ENCODE measurements around the gene PDE12. TPM values are rescaled to one million over a fixed set of nuclear protein-coding genes. Genes with fewer than 3 reads are reported as not detected.

The PDE12 gene, protein sequence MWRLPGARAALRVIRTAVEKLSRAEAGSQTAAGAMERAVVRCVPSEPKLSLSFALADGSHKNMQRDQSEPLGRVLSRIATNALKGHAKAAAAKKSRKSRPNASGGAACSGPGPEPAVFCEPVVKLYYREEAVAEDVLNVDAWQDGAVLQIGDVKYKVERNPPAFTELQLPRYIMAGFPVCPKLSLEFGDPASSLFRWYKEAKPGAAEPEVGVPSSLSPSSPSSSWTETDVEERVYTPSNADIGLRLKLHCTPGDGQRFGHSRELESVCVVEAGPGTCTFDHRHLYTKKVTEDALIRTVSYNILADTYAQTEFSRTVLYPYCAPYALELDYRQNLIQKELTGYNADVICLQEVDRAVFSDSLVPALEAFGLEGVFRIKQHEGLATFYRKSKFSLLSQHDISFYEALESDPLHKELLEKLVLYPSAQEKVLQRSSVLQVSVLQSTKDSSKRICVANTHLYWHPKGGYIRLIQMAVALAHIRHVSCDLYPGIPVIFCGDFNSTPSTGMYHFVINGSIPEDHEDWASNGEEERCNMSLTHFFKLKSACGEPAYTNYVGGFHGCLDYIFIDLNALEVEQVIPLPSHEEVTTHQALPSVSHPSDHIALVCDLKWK
- 10 to 100 TPM; 31.6 to 33.3 TPM for total RNA-seq
- polyA plus RNA-seq = 15.5 TPM

DNA sequence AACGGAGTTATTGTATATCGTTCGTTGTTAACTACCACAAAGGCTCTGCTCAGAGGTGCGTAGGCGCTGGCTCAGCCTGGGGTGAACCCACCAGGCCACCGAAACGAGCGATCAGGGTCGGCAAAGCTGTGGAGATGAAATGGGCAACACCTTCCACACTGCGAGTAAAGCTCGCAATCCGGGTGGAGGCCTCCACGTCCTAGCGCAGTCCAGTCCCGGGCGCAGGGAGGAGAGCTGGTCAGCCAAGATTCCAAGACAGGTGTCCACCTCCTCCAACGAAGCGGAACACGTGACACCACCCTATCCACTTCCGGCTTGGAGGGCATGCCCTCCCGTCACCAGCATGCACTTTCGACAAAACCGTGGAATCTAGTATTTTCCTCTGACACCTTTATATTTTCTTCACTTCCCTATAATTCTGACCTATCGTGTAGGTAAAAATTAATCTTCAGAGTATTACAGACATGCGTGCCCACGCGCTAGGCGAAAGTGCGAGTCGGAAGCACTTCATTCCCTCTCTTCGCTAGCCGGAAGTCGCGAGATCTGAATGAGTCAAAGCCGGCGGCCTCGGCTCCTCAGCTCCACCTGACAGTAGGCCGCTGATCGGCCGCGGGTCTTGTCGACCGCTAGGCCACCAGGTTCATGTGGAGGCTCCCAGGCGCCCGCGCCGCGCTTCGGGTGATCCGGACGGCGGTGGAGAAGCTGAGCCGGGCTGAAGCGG is at the start of gene PDE12:
PDE12 (plus strand) TSS at position 537 of the 721 bp plus-strand sequence; CDS start at position 643, 106 bp downstream.
- Mint-ChIP-seq H3K4me1 (peaks cover 40 to 51% (median 47%) of the 10 kb centered on the region in 3 donors), H3K4me3 (peak within 1 kb of the TSS; percentile 85 to 95 (median 88)), H3K9me3 (no peaks in the 10 kb centered on the region), H3K36me3 (peaks cover 0 to 37% (median 6%) of the 10 kb centered on the region in 3 donors), H3K27me3 (no peaks in the 10 kb centered on the region), H3K27ac (peak within 1 kb of the TSS; percentile 93 to 100 (median 99))
- peak; percentile 73 to 87 (median 80) for DNase-seq
- H3K27me3 ChIP-seq (ENCODE audit: insufficient read depth, low read length, poor library complexity, severe bottlenecking) = no peaks in the 10 kb centered on the region
- POLR2A ChIA-PET = interaction anchor here (0.5 to 3.3 kb wide), 10 partner anchors 13 to 202 kb away, joined by 3 to 68 read pairs (median 3); partner anchors contain the start of genes ARF4, DENND6A and SLMAP
- H3K4me3 ChIP-seq (ENCODE audit: low read length) = peak within 1 kb of the TSS; percentile 55
- peaks cover 27% of the 10 kb centered on the region for H3K4me1 ChIP-seq (ENCODE audit: insufficient read depth, low read length)
- no peaks in the 10 kb centered on the region for H3K9me3 ChIP-seq (ENCODE audit: low read length)
- CTCF ChIA-PET = interaction anchor here (0.5 to 1.6 kb wide), 5 partner anchors 16 to 200 kb away, joined by 3 to 6 read pairs (median 3); partner anchors contain the start of gene SLMAP
- no peaks in the 10 kb centered on the region for H3K36me3 ChIP-seq (ENCODE audit: insufficient read depth, low read length)
- H3K27ac ChIP-seq (ENCODE audit: low read depth, low read length) = peak within 1 kb of the TSS; percentile 88

DNA sequence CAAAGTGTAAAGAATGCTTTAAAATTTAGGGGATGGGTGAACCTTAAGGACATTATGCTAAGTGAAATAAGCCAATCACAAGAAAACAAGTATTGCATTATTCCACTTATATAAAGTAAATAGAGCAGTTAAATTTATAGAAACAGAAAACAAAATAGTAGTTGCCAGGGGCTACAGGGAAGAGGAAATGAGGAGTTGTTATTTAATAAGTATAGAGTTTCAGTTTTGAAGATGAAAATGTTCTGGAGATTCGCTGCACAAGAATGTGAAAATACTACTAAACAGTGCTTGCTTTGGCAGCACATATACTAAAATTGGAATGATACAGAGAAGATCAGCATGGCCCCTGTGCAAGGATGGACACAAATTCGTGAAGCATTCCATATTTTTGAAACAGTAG is 43.9 kb upstream of the PDE12 start:
- ChIA-PET POLR2A (no interaction called here), CTCF (no interaction called here)
- no peak for DNase-seq
- no peak overlapping the region for H3K27ac Mint-ChIP-seq
- H3K4me1 Mint-ChIP-seq = no peaks in the 10 kb centered on the region
- peaks cover 9 to 18% of the 10 kb centered on the region in 2 donors for H3K27me3 Mint-ChIP-seq
- H3K4me3 Mint-ChIP-seq = no peak overlapping the region
- Histone ChIP-seq H3K36me3 (ENCODE audit: insufficient read depth, low read length) (no peaks in the 10 kb centered on the region), H3K9me3 (ENCODE audit: low read length) (no peaks in the 10 kb centered on the region), H3K27ac (ENCODE audit: low read depth, low read length) (no peak overlapping the region), H3K4me1 (ENCODE audit: insufficient read depth, low read length) (no peaks in the 10 kb centered on the region), H3K27me3 (ENCODE audit: insufficient read depth, low read length, poor library complexity, severe bottlenecking) (no peaks in the 10 kb centered on the region), H3K4me3 (ENCODE audit: low read length) (no peak overlapping the region)
- H3K9me3 Mint-ChIP-seq = no peaks in the 10 kb centered on the region
- H3K36me3 Mint-ChIP-seq = no peaks in the 10 kb centered on the region

DNA sequence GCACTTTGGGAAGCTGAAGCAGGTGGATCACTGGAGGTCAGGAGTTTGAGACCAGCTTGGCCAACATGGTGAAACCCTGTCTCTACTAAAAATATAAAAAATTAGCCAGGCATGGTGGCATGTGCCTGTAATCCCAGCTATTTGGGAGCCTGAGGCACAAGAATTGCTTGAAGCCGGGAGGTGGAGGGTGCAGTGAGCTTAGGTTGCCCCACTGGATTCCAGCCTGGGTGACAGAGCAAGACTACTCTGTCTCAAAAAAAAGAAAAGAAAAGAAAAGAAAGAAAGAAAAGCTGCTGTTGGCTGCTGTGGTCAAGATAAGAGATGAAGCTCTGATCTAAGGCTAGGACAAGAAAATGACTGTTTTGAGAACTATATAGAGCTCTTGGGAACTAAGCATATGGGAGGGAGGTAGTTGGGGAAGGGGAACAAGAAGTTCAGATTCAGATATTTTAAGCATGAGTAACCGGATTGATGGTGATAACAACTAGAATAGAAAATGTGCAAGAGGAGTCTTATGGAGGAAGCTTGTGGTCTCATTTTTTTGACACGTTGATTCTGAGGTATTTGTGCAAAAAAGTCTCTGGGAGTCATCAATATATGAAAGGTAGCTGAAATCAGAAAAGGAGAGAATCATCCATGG is 37.7 kb upstream of the PDE12 start:
- no peak for DNase-seq
- Histone ChIP-seq H3K4me1 (ENCODE audit: insufficient read depth, low read length) (no peaks in the 10 kb centered on the region), H3K36me3 (ENCODE audit: insufficient read depth, low read length) (no peaks in the 10 kb centered on the region), H3K9me3 (ENCODE audit: low read length) (no peaks in the 10 kb centered on the region), H3K27ac (ENCODE audit: low read depth, low read length) (no peak overlapping the region), H3K27me3 (ENCODE audit: insufficient read depth, low read length, poor library complexity, severe bottlenecking) (no peaks in the 10 kb centered on the region), H3K4me3 (ENCODE audit: low read length) (no peak overlapping the region)
- peak overlapping the region in 1 of 8 donors; percentile 37 for H3K27ac Mint-ChIP-seq
- H3K4me3 Mint-ChIP-seq = no peak overlapping the region
- peaks cover 4 to 6% of the 10 kb centered on the region in 2 donors for H3K27me3 Mint-ChIP-seq
- ChIA-PET POLR2A (no interaction called here), CTCF (no interaction called here)
- peaks cover 4 to 8% (median 6%) of the 10 kb centered on the region in 3 donors for H3K4me1 Mint-ChIP-seq
- H3K9me3 Mint-ChIP-seq = no peaks in the 10 kb centered on the region
- no peaks in the 10 kb centered on the region for H3K36me3 Mint-ChIP-seq

DNA sequence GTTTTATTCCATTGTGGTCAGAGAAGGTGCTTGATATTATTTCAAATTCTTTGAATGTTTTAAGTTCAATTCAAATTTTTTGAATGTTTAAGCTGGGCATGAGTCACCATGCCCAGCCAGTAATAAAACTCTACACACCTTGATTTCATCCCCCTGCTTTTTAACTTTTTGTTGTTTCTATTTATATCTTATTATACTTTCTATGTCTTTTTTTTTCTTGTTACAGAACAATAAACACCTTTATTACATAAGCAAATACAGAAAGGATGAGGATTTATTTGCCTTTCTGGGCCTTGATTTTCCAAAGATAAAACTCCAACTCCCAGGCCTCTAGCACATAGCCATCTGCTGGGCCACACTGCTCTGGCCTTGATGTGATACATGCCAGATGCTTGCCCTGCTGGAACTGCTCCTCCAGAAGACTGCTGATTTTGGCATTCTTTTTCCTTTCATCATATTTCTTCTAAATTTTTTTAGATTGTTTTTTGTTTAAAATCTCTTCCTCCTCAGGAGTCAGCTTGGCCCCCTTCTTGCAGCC is 25.9 kb upstream of the PDE12 start:
- H3K9me3 ChIP-seq (ENCODE audit: low read length) = no peaks in the 10 kb centered on the region
- POLR2A ChIA-PET = no interaction called here
- no peaks in the 10 kb centered on the region for H3K9me3 Mint-ChIP-seq

DNA sequence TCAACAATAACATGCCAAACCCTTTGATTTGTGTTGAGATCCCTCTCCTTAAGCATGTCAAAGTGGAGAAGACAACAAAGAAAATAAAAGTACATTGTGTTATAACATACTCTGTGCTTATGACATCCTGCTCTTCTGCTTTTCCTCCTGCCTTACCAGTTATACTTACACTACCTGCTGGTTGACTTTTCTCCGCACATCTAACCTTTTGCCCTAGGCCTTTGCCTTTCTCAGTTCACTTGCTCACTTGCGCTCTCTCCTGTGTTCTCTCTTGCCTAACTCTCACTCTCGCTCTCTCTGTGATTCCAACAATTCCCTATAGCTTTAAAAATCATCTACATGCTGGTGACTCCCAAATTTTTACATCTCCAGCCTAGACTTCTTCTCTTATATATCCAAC is 17.6 kb upstream of the PDE12 start:
- Histone ChIP-seq H3K27ac (ENCODE audit: low read depth, low read length) (no peak overlapping the region), H3K27me3 (ENCODE audit: insufficient read depth, low read length, poor library complexity, severe bottlenecking) (no peaks in the 10 kb centered on the region), H3K4me3 (ENCODE audit: low read length) (no peak overlapping the region), H3K9me3 (ENCODE audit: low read length) (no peaks in the 10 kb centered on the region), H3K4me1 (ENCODE audit: insufficient read depth, low read length) (no peaks in the 10 kb centered on the region), H3K36me3 (ENCODE audit: insufficient read depth, low read length) (no peaks in the 10 kb centered on the region)
- peaks cover 0 to 5% (median 2%) of the 10 kb centered on the region in 3 donors for H3K36me3 Mint-ChIP-seq
- peaks cover 0 to 1% of the 10 kb centered on the region in 2 donors for H3K27me3 Mint-ChIP-seq
- ChIA-PET POLR2A (no interaction called here), CTCF (no interaction called here)
- H3K9me3 Mint-ChIP-seq = peaks cover 0 to 6% (median 0%) of the 10 kb centered on the region in 5 donors
- no peak overlapping the region for H3K4me3 Mint-ChIP-seq
- DNase-seq = no peak
- no peaks in the 10 kb centered on the region for H3K4me1 Mint-ChIP-seq
- H3K27ac Mint-ChIP-seq = no peak overlapping the region

More for the DNA sequence above, 25.9 kb upstream of the PDE12 start:
- peaks cover 0 to under 1% (median 0%) of the 10 kb centered on the region in 3 donors for H3K36me3 Mint-ChIP-seq
- H3K4me1 Mint-ChIP-seq = no peaks in the 10 kb centered on the region
- Histone ChIP-seq H3K36me3 (ENCODE audit: insufficient read depth, low read length) (no peaks in the 10 kb centered on the region), H3K27me3 (ENCODE audit: insufficient read depth, low read length, poor library complexity, severe bottlenecking) (no peaks in the 10 kb centered on the region), H3K4me3 (ENCODE audit: low read length) (no peak overlapping the region), H3K27ac (ENCODE audit: low read depth, low read length) (no peak overlapping the region), H3K4me1 (ENCODE audit: insufficient read depth, low read length) (no peaks in the 10 kb centered on the region)
- peaks cover 4 to 5% of the 10 kb centered on the region in 2 donors for H3K27me3 Mint-ChIP-seq
- no peak overlapping the region for H3K4me3 Mint-ChIP-seq
- DNase-seq = no peak
- H3K27ac Mint-ChIP-seq = no peak overlapping the region
- CTCF ChIA-PET = no interaction called here

DNA sequence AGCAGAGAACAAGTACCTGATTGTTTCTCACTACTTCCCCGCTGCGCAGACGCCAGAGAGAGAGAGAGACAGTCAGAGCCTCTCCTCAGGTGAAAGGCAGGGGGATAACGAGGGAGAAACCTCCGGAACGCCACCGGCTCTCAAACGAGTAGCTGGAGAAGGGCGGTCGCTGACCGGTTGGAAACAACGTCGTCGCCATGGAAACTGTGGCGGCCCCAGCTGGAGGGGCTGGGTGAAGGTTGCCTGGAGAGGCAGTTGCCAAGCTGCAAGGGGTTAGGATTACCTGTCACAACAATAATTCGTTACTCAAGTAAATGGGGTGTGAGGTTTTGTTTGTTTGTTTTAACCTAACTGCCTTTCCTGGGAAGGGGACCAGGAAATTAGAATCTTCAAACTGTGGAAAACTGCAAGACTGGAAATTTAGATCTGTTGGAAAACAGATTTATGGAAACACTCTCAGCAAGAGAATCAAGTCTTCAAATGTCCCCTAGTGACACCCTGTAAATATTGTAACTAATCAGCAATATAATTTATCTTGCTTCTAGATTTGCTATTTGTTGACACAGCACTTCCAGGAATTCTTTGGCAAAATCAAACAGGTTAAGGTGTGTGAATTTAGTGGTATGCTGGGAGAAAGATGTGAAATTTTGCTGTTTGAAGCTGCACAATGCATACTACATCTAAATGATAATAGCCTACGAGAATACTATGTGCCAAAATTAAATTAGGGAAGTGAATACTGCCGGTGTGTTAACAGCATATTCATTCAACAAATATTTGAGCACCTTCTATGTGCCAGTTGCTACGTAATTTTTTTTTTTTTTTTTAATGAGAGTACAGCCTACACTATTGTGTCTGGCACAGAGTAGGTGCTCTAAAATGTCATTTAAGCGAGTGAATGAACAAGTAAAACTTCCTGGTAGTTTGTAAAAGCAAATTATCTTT is 11.6 kb upstream of the PDE12 start, which contains the start of gene DNAH12:
DNAH12 (minus strand) TSS at position 164 of the 945 bp plus-strand sequence. CDS start 1,474 bp downstream, outside the sequence.
- no peaks in the 10 kb centered on the region for H3K4me1 ChIP-seq (ENCODE audit: insufficient read depth, low read length)
- no peaks in the 10 kb centered on the region for H3K36me3 Mint-ChIP-seq
- H3K27ac ChIP-seq (ENCODE audit: low read depth, low read length) = no peak within 1 kb of the TSS
- no peaks in the 10 kb centered on the region for H3K9me3 ChIP-seq (ENCODE audit: low read length)
- peaks cover 0 to 6% of the 10 kb centered on the region in 2 donors for H3K27me3 Mint-ChIP-seq
- CTCF ChIA-PET = no interaction called here
- no peaks in the 10 kb centered on the region for H3K9me3 Mint-ChIP-seq
- DNase-seq = no peak
- no peaks in the 10 kb centered on the region for H3K36me3 ChIP-seq (ENCODE audit: insufficient read depth, low read length)
- H3K27ac Mint-ChIP-seq = no peak within 1 kb of the TSS
- no peak within 1 kb of the TSS for H3K4me3 ChIP-seq (ENCODE audit: low read length)
- peaks cover 2 to 8% (median 6%) of the 10 kb centered on the region in 3 donors for H3K4me1 Mint-ChIP-seq
- POLR2A ChIA-PET = no interaction called here
- H3K4me3 Mint-ChIP-seq = no peak within 1 kb of the TSS
- no peaks in the 10 kb centered on the region for H3K27me3 ChIP-seq (ENCODE audit: insufficient read depth, low read length, poor library complexity, severe bottlenecking)
